ENCODE results near the gene PODXL.

DNA sequence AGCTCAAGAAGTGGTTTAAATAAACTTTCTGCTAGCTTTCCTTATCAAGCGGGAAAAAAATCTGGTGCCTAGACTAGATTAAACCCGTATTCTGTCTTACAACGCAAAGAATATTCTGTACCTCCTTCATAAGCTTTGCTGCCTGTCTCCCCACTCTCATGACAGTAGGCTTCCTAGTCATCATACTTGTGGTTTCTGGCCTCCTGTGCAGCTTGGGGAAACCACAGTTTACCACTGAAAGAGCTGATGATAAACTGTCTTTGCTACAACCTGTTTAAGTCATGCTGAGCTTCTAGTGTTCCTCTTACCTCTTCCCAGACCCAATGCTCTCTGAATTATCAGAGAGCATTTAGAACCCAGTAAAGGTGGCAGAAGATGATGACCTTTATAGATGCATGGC is 55.0 kb downstream of the PODXL start:
- TF ChIP-seq EZH2 (IDR thresholded peaks at IDR 0.05; ENCODE audit: borderline replicate concordance, control insufficient read depth, low read depth, low read length), result no peak
- no peak for TF ChIP-seq FOS (IDR thresholded peaks at IDR 0.05; ENCODE audit: borderline replicate concordance, extremely low read depth, insufficient read length)
- no peak for TF ChIP-seq CTCF (IDR thresholded peaks at IDR 0.05 in 2 of 3, conservative IDR thresholded peaks at IDR 0.05 in 1 of 3; ENCODE audit: control insufficient read depth in 2 of 3, extremely low read depth in 1 of 3, insufficient read depth in 1 of 3, low read depth in 3 of 3, low read length in 3 of 3)
- TF ChIP-seq RAD51 (IDR thresholded peaks at IDR 0.05), result no peak
- TF ChIP-seq EP300 (IDR thresholded peaks at IDR 0.05; ENCODE audit: borderline replicate concordance in 1 of 2, control insufficient read depth in 1 of 2, low read depth in 2 of 2, low read length in 2 of 2), result no peak
- no peak for TF ChIP-seq RFX5 (IDR thresholded peaks at IDR 0.05; ENCODE audit: low read depth, low read length)
- TF ChIP-seq, protein P1, sequence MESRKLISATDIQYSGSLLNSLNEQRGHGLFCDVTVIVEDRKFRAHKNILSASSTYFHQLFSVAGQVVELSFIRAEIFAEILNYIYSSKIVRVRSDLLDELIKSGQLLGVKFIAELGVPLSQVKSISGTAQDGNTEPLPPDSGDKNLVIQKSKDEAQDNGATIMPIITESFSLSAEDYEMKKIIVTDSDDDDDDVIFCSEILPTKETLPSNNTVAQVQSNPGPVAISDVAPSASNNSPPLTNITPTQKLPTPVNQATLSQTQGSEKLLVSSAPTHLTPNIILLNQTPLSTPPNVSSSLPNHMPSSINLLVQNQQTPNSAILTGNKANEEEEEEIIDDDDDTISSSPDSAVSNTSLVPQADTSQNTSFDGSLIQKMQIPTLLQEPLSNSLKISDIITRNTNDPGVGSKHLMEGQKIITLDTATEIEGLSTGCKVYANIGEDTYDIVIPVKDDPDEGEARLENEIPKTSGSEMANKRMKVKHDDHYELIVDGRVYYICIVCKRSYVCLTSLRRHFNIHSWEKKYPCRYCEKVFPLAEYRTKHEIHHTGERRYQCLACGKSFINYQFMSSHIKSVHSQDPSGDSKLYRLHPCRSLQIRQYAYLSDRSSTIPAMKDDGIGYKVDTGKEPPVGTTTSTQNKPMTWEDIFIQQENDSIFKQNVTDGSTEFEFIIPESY (IDR thresholded peaks at IDR 0.05), result no peak
- TF ChIP-seq FOXK2 (IDR thresholded peaks at IDR 0.05), result no peak
- TF ChIP-seq, protein P2, sequence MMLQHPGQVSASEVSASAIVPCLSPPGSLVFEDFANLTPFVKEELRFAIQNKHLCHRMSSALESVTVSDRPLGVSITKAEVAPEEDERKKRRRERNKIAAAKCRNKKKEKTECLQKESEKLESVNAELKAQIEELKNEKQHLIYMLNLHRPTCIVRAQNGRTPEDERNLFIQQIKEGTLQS (IDR thresholded peaks at IDR 0.05; ENCODE audit: borderline replicate concordance, extremely low read depth, low read depth, low read length), result no peak
- no peak for TF ChIP-seq TAF1 (IDR thresholded peaks at IDR 0.05; ENCODE audit: borderline replicate concordance, low read depth, low read length)
- TF ChIP-seq, protein P3, sequence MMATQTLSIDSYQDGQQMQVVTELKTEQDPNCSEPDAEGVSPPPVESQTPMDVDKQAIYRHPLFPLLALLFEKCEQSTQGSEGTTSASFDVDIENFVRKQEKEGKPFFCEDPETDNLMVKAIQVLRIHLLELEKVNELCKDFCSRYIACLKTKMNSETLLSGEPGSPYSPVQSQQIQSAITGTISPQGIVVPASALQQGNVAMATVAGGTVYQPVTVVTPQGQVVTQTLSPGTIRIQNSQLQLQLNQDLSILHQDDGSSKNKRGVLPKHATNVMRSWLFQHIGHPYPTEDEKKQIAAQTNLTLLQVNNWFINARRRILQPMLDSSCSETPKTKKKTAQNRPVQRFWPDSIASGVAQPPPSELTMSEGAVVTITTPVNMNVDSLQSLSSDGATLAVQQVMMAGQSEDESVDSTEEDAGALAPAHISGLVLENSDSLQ (IDR thresholded peaks at IDR 0.05), result peak; percentile 31; the same call in 1 of the 2 replicates
- TF ChIP-seq YY1 (IDR thresholded peaks at IDR 0.05; ENCODE audit: low read depth, low read length), result no peak
- TF ChIP-seq BRCA1 (IDR thresholded peaks at IDR 0.05; ENCODE audit: low read depth, low read length), result no peak
- no peak for TF ChIP-seq POLR2A (IDR thresholded peaks at IDR 0.05; ENCODE audit: low read depth, low read length)
